ENCODE data around the gene PRR29. TPM values are rescaled to one million over a fixed set of nuclear protein-coding genes. Genes with fewer than 3 reads are reported as not detected.

The PRR29 gene
- total RNA-seq, 1 donor from 2014 or later: 0.43 TPM

DNA sequence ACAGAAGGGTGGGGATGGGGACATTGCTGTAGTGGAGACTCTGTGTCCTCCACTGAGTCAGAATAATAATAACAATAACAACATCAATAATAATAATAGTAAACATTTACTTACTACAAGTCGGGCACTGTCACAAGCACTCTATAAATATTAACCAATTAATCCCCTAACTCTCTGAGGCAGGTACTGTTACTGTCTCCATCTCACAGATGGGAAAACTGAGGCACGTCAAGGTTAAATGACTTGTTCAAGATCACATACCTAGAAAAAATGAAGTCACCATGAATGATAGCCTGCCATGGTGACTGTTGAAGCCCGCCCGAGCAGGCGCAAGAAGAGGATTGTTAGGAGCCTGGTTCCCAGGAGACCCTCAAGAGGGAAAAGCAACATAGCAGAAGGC, 10.2 kb downstream of the PRR29 start:
- TF ChIP-seq, protein P1, sequence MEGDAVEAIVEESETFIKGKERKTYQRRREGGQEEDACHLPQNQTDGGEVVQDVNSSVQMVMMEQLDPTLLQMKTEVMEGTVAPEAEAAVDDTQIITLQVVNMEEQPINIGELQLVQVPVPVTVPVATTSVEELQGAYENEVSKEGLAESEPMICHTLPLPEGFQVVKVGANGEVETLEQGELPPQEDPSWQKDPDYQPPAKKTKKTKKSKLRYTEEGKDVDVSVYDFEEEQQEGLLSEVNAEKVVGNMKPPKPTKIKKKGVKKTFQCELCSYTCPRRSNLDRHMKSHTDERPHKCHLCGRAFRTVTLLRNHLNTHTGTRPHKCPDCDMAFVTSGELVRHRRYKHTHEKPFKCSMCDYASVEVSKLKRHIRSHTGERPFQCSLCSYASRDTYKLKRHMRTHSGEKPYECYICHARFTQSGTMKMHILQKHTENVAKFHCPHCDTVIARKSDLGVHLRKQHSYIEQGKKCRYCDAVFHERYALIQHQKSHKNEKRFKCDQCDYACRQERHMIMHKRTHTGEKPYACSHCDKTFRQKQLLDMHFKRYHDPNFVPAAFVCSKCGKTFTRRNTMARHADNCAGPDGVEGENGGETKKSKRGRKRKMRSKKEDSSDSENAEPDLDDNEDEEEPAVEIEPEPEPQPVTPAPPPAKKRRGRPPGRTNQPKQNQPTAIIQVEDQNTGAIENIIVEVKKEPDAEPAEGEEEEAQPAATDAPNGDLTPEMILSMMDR (IDR thresholded peaks at IDR 0.05): no peak
- DNase-seq (no peak), ATAC-seq (no peak)
- peaks cover 33% of the 10 kb centered on the region for H3K4me1 ChIP-seq
- no peaks in the 10 kb centered on the region for H3K27me3 ChIP-seq
- H3K4me3 ChIP-seq: no peak overlapping the region
- peak overlapping the region; percentile 6 for H3K27ac ChIP-seq
- intact Hi-C loops (cut with DNase I): no loop called here
- H3K9me3 ChIP-seq: no peaks in the 10 kb centered on the region
- H3K36me3 ChIP-seq: no peaks in the 10 kb centered on the region

DNA sequence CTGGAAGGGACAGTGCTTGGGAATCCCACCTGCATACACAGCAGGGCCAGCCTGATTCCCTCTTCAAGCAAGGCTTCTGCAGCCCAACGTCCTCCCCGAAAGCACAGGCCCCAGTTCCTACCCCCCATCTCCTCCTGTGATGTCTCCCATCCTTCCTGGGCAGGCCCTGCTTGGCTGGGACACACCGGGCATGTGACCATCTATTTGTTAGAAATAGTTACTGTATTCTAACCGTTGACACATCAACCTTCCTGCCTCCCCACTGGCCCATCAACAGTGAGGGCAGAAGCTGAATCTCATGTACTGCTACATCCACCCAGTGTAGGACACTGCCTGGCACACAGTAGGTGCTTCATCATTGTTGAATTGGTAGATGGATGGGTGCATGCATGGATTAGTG, 10.7 kb downstream of the PRR29 start:
- intact Hi-C loops (cut with DNase I): no loop called here
- H3K4me1 ChIP-seq: peaks cover 33% of the 10 kb centered on the region

DNA sequence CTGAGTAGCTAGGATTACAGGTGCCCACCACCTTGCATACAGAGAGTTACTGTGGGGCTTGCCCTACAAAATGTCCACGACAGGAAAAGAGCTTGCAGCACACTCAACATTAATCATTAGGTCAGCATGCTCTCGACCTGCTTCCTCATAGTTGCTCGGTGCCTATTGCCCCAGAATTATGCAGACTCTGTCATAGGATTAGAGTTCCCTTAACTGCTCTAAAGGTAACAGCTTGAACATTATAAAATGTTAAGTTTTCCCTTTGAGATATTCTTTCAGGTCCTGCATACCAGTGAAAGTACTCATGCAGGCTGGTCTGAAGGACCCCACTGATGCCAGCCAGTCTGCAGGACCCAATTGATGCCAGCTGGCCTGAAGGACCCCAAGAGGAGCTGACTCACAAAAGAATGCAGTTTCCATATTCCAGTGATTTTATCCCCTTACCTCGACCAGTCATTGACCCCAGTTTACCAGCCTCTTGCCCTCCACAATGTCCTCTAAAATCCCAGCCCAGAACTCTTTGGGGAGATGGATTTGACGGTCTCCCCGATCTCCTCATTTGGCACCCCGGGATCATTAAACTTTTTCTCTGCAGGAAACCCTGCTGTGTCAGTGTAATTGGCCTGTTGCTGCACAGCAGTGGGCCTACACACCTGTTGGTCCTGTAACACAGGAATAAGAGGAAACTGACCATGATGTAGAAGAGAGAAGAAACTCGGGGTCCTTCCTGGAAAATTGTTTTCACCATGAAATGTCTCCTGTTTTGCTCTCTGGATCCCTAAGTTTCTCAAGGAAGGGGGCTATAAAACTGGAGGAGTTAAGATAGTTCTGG, 11.6 kb downstream of the PRR29 start:
- intact Hi-C loops (cut with DNase I): no loop called here

More for the DNA sequence above, 10.7 kb downstream of the PRR29 start:
- Histone ChIP-seq H3K4me3 (no peak overlapping the region), H3K9me3 (no peaks in the 10 kb centered on the region), H3K27ac (peak overlapping the region; percentile 6), H3K36me3 (no peaks in the 10 kb centered on the region), H3K27me3 (no peaks in the 10 kb centered on the region)
- TF ChIP-seq, protein P1 (IDR thresholded peaks at IDR 0.05): no peak
- peak; percentile 56 for DNase-seq
- ATAC-seq: no peak

DNA sequence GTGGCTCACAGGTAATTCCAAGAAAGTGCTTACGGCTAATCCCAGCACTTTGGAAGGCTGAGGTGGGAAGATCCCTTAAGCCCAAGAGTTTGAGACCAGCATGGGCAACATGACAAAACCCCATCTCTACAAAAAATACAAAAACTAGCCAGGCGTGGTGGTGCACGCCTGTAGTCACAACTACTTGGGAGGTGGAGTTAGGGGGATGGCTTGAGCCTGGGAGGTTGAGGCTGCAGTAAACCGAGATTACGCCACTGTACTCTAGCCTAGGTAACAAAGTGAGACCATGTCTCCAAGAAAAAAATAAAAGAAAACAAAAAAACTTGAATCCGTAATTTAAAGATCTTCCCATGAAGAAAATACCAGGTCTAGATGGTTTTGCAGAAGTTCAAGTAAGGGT, 17.3 kb downstream of the PRR29 start:
- ATAC-seq (no peak), DNase-seq (no peak)
- TF ChIP-seq, protein P1 (IDR thresholded peaks at IDR 0.05): no peak
- H3K27ac ChIP-seq: no peak overlapping the region
- intact Hi-C loops (cut with DNase I): no loop called here
- no peaks in the 10 kb centered on the region for H3K9me3 ChIP-seq
- H3K36me3 ChIP-seq: no peaks in the 10 kb centered on the region
- H3K27me3 ChIP-seq: no peaks in the 10 kb centered on the region
- no peak overlapping the region for H3K4me3 ChIP-seq
- H3K4me1 ChIP-seq: peaks cover 17% of the 10 kb centered on the region

More for the DNA sequence above, 11.6 kb downstream of the PRR29 start:
- TF ChIP-seq, protein P1 (IDR thresholded peaks at IDR 0.05): no peak
- Histone ChIP-seq H3K27me3 (no peaks in the 10 kb centered on the region), H3K4me1 (peaks cover 33% of the 10 kb centered on the region), H3K9me3 (no peaks in the 10 kb centered on the region), H3K36me3 (no peaks in the 10 kb centered on the region), H3K4me3 (no peak overlapping the region), H3K27ac (peak overlapping the region; percentile 48)
- DNase-seq: no peak
- peak; percentile 75 for ATAC-seq

DNA sequence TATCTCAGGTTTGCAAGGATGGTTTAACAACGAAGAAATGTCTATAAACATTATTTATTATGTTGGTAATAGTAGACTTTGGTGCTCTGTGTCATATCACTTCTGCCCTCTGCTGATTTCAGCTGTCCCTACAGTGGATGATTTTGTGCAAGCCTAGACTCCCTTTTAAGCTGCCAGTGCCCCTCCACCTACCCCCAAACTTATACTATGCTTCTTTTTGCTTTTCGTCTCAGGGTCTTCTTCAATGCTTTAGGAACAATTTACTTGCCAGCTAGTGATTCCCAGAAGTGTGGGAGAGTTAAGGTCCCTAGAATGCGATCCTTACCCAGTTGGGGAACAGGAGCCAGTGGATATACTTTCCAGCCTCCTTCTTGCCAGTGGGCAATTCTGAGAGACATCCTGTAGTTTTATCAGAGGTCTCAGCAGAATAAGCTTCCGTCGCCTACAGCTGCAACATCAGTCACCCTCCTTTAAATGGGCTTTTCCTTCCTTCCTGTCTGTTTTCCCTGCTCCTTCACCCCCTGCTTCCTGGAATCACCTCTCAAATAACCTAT, 18.2 kb downstream of the PRR29 start:
- DNase-seq (no peak), ATAC-seq (no peak)
- intact Hi-C loops (cut with DNase I): no loop called here
- Histone ChIP-seq H3K36me3 (no peaks in the 10 kb centered on the region), H3K9me3 (no peaks in the 10 kb centered on the region), H3K4me1 (peaks cover 17% of the 10 kb centered on the region), H3K27me3 (no peaks in the 10 kb centered on the region), H3K4me3 (peak overlapping the region; percentile 22), H3K27ac (peak overlapping the region; percentile 53)
- TF ChIP-seq, protein P1 (IDR thresholded peaks at IDR 0.05): peak; percentile 22

Data from upper lobe of right lung (tissue), 1 donor.